RKO (cell line): Measurements from ENCODE around the gene GAP43.
"Not testable (repeated sequence)": the region's sequence is repeated elsewhere in the genome, so short reads cannot be mapped to it uniquely, and the experiment has no call there.

ENCODE experiments used
- DNase-seq: peaks from one replicate; pipeline ENCODE4 v3.0.0-alpha.2; 2016; ENCODE audit warnings: low spot score

GAP43 gene

DNA sequence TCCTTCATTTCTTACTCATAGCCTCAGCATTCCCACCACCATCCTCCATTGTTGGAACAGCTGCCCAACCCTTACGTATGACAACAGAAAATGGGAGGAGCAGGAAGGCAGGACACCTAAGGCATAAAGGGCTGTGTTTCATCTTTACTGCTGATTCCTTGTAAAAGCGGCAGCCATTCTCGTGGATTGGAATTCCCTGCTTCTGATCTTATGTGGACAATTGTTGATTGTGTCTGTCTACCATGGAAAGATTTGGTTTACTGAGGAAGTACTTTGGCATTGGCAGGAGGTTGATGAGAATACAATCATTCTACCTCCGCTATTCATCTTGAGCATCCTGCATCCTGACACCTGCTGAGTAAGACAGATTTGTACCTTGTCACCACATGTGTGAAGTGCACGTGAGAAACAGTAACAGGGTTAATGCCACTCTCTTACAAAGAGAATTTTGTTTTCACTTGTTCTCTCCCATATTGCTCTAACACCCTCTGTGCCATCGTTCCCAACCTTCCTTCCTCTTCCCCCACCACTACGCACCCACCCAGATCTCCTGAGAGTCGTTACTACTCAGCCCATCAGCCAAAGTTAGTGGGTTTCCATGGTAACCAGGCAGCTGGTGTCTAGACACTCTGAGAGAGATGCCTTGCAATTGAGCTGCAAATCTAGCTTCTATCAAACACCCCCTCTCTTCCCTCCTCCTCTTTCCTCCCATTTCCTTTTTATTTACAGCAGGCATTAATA is 75.7 kb downstream of the GAP43 start:
- DNase-seq, result no peak

DNA sequence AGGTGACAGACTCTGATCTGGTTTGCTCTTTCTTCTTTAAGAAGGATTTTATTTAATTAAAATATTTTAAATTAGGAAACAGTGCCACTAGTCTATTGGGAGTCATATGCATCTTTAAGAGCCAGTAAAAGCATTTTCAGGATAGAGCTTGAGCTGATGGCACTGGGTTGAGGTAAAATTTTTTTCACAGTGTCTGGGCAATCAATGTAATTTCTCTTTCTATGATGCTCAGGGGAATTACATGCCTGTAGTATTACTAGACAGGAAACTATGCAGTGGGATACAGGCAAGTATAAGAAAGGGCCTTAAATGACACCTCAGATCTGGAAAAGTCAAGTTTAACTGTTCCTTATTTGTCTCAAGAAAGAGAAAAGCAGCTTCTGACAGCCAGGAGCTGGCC is 76.4 kb downstream of the GAP43 start:
- no peak for DNase-seq

DNA sequence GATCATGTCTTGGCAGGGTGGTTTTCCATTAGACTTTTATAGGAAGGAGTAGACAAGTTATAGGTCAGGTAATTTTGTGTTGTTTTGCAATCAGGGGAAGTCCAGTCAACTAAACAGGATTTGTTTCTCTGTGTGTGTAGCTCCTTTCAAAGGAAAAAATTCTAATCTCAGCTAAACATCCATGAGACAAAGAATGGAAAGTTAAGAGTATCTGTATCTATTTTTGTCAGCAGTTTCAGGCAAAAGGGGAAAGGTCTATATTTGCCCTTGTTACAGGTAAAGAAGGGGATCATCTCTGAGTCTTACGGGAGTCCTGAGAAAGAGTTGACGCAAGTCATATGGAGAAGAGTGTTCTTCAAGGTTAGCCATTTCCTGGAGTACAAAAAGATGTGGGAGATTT is 79.3 kb downstream of the GAP43 start:
- no peak for DNase-seq

DNA sequence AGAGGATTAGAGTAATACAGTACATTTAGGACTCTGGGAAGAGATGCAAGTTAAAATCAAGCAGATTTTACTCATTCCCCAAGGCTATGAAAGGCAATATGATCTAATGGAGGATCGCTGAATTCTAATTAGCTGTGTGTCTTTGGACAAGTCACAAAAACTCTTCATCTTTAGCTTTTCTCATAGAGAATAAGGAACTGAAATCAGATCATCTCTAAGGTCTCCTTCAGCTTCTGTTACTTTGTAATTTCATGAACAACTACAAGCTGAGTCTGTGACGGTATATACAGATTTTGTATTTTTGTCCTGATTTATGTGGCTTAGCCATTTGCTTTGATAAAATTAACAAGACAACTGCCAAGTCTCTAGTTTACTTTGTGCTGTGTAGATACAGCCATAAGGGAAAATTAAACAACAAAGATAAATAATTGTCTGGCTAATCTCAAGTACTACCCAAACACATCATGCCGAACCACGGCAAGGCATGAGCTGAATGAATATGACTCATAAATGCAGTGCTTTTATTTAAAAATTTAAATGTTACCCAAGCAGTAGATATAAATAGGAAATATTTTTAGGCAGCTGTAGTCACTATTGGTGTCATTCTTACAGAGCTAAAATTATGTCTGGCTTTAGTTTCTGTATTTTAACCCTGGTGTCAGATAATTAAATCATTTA is 81.5 kb downstream of the GAP43 start:
- DNase-seq, result no peak

DNA sequence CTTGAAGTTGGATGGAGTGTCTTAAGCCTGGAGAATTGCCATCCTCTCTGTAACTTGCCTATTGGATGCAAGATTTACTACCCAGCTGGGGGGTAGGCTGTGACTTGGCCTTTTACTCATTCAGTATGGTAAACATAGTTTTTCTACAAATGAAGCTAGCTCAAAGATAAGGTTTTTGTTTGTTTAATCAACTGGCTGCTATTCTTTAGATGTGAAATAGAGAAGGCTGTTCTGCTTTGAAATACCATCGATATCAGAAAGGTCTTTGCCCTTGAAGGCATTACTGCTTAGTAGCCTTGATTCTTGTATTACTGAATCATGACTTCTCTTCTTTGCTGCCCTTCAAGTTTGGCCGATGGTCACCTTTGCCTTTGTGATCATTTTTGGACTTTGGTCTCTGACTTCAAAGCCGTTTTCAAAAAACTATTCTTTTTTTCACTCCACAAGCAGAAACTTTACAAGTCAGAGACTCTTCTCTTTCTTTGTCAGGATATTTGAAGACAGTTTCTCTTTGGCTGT is 83.1 kb downstream of the GAP43 start:
- no peak for DNase-seq

DNA sequence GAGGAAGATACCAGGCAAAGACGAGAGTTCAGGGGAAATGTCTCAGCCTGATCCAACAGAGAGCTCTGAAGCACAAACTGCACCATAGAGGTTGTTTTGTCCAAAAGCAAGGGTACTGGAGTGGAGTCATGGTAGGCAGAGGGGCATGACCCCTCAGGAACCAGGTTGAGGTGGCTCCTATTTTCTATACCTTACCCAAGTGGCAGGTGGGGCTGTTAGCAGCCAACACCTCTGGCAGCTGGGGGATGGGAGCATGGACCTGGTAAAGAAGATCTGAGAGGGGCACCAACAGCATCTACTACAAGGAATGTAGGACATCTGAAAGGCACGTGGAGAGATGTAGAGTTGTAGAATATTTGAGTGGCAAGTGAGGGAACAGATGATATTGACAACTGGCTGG is 85.2 kb downstream of the GAP43 start:
- no peak for DNase-seq

DNA sequence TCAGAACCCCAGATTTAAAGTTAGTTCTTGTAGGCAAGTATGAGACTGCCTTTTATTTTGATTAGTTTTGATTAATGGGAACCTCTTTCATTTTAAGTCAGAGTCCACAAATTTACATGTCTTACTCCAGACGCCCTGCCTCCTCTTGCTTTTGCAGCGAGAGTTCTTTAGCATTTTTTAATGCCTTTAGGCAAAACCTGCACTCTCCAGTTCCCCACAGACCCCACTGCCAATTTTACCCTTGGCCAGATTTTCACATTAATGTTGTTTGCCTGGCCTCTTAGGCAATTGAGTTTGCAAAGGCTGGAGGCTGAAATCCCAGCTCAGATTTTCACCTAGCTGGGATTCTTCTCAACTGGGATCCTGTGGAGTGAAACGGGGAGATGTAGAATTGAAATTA is 85.8 kb downstream of the GAP43 start:
- no peak for DNase-seq

DNA sequence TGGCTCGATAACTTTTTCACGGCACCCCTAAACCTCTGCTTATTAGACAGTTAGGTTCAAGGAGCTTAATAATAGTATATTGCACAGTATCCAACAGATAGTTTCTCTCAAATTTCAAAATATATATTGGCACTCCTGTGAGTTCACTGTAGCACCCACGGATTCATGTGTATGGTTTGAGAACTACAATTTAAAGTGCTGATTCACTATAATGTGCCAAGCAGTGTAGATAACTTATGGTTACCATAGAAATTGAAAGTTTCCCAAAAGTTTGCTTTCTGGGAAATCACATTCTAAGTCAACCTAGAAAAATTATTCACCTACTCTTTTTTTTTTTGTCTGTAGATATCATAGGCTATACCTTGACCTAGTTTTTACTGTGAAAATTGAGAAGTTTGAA is 86.6 kb downstream of the GAP43 start:
- no peak for DNase-seq

DNA sequence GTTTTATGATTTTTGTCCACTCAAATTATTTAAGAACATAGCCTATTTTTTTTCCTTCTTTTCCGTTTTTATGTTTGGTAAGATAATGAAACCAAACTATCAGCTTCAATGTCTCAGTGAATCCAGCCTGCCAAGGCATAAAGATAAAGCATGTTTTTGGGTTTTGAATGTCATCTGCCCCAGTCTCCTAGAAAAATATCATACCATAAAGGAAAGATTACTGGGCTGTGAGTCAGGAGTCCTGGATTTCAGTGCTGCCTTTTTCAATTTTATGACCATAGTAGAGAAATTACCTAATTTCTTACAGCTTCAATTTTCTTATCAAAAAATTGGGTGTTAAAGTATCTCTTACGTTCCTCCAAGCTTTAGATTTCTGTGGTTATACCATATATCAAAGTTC is 87.5 kb downstream of the GAP43 start:
- DNase-seq, result no peak

DNA sequence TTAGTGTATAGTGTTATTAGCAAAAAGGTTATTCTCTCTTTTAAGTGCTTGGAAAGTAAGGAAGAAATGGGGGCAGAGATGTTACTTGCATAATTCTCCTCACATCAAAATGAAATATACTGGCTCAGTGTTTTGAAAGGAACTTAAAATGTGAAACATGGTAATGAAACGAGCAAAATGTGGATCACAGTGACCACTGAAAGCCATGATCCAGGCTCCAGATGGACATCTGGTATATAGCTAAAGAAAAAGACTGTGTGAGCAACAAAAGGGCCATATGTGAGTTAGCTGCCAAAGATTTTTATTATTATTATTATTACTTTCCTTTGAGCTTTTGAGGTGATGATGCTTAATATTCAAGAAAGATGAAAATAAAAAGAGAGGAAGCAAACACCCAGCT is 89.6 kb downstream of the GAP43 start:
- no peak for DNase-seq

DNA sequence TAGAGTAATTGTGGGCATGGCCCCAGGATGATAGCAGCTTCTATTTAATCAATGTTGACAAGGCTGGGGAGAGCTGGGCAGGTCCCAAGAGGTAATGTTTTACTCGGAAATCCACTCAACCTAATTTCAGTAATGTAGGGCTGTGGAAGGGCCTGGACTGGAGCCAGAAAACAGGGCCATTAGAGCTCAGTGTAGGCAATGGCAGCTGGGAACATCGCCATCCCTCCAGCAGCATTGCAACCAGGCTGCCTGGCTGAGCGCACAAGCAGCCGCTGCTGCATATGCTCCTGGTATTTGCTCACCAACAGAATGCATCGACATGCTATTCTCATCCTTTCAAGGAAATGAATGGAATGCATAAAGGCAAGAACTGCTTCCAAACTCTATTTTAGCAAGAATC is 90.0 kb downstream of the GAP43 start:
- DNase-seq, result no peak

DNA sequence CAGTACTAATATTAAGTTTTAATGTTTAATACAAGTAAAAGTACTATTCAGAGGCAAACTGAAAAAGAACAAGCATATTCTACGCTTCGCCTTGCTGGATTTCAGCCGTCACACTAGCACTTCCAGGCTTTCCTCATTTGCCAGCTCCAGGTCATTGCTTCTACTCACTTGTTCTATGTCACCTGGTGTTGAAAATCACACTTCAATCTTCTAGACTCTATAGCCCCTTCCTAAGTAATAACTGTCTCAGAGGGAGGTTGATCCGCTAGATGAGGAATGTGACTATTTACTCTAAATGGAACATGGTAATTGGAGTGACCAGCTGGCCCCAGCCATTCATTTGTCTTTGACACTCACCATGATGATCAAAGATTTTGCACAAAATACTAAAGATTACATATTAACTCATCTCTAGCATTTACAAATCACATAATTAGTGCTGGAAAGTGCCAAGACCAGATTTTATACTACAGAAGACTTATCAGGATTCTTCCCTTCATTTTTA is 92.0 kb downstream of the GAP43 start:
- no peak for DNase-seq

DNA sequence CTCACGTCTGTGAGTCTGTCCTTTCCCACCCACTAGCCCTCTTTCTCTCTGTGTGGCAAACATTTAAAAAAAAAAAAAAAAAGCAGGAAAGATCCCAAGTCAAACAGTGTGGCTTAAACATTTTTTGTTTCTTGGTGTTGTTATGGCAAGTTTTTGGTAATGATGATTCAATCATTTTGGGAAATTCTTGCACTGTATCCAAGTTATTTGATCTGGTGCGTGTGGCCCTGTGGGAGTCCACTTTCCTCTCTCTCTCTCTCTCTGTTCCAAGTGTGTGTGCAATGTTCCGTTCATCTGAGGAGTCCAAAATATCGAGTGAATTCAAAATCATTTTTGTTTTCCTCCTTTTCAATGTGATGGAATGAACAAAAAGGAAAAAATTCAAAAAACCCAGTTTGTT is 97.7 kb downstream of the GAP43 start:
- DNase-seq, result no peak

DNA sequence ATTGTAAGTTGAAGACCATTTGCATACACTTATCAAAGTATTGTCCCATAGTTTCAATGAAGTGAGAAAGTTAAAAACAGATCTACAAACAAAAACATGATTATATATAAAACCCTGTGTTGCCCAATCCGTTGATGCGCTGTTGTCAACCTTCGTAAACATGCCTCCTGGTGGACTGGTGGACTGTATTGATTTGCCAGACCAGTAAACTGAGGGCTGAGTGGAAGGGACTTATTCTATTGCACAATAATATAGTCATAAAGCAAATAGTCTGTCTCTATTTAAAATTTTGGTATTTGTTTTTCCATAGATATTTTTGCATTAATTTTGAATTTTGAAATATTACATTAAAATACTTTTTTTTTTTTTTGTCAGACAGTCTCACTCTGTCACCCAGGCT is 102.5 kb downstream of the GAP43 start:
- DNase-seq, result no peak

DNA sequence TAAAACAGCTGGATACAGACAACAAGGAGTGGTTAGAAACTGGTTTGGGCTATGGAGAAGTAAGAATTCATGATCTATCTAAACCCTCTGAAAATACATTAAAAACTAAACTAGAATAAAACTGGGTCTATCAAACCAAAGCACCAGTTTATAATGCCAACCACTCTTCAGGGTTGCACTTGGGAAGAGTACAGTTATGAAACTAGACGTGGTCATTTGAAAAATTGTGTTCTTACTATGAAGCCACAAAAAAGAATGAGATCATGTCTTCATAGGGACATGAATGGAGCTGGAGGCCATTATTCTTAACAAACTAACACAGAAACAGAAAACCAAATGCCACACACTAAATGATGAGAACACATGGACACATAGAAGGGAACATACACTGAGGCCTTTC is 103.8 kb downstream of the GAP43 start:
- DNase-seq, result no peak

DNA sequence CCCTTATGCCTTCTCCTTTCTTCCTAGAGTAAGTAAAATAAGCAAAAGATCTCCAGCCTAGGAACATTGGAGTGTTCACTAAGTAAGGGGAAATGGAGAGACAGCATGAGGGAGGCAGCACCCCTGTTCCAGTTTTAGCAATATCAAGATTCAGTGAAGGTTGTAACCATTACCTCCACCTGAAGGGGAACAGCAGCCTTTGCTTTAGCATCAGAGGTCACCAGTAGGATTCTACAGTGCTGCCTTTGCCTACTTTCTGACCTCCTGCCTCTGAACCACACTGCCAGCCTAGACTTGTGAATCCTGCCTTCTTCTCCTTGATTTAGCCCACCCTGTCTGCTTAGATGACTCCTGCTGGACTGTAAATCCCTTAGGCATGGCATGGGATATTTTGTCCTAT is 104.7 kb downstream of the GAP43 start:
- DNase-seq, result no peak

DNA sequence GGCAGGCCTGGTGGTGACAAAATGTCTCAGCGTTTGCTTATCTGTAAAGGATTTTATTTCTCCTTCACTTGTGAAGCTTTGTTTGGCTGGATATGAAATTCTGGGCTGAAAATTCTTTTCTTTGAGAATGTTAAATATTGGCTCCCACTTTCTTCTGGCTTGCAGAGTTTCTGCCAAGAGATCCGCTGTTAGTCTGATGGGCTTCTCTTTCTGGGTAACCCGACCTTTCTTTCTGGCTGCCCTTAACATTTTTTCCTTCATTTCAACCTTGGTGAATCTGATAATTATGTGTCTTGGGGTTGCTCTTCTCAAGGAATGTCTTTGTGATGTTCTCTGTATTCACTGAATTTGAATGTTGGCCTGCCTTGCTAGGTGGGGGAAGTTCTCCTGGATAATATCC is 113.0 kb downstream of the GAP43 start:
- not testable (repeated sequence) for DNase-seq

DNA sequence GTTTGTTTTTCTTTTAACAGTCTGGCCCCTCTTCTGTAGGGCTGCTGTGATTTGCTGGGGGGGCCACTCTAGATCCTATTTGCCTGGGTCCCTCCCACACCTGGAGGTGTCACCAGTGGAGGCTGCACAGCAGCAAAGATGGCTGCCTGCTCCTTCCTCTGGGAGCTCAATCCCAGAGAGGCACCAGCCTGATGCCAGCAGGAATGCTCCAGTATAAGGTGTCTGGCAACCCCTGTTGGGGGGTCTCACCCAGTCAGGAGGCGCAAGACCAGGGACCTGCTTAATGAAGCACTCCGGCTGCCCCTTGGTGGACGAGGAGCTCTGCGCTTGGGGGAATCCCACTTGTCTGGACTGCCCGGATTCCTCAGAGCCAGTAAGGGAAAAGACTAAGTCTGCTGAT is 118.3 kb downstream of the GAP43 start:
- DNase-seq, result no peak

DNA sequence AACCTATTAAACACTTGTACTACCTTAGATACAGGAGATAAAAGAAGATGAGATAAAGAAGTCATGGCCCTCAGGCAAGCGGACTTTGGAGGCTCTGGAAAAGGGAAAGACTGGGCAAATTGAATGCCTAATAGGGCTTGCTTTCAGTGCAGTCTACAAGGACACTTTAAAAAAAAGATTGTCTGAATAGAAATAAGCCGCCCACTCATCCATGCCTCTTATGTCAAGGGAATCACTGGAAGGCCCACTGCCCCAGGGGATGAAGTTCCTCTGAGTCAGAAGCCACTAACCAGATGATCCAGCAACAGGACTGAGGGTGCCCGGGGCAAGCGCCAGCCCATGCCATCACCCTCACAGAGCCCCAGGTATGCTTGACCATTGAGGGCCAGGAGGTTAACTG is 121.2 kb downstream of the GAP43 start:
- not testable (repeated sequence) for DNase-seq

DNA sequence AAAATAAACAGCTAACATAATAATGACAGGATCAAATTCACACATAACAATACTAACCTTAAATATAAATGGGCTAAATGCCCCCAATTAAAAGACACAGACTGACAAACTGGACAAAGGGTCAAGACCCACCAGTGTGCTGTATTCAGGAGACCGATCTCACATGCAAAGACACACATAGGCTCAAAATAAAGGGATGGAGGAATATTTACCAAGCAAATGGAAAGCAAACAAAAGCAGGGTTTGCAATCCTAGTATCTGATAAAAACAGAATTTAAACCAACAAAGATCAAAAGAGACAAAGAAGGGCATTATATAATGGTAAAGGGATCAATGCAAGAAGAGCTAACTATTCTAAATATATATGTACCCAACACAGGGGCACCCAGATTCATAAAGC is 129.7 kb downstream of the GAP43 start:
- not testable (repeated sequence) for DNase-seq

DNA sequence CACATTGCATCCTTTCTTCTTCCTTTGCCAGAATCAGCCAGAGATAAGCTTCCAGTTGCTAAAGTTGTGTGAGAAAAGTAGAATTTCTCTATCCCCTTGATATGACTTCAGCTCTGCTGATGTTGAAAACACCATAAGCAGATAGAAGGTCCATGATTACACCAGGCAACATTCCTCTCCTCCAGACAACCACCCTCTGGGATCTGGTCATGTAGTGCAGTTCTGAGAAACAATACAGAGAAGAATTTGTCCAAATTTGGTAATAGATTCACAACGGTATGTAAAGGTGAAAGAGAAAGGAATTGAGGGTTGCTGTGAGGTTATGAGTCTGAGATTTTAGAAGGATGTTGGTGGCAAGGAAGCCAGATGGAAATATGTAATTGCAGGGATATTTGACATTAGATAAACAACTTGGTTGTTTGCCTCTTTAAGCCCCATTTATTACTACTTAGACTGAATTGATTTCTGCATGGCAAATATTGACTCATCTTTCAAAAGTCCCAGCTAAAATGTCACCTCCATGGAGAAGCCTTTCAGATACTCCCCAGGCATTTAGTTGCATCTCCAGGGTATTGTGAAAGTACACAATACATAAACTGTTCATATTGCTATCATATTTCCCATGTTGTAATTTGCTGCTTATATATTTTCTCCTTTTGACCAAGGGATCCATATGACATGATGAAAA is 134.9 kb downstream of the GAP43 start:
- no peak for DNase-seq

DNA sequence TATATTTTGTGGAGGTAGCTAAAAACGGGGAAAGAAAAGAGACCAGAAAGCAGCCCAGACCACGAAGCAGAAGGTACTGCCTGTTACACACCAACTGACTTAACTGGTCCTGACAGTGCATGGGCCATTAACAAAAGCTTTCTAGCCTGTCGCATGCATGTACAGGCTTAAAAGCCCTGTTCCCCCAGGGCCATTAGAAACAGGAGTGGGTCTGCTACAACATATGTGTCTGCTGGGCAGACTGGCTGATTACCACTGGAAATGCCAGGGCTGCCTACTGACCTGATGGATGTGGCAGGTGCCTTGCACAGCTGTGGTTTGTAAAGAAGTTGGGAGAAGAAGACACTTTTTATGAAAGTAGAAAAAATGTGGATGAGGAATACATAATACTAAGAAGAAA is 137.4 kb downstream of the GAP43 start:
- no peak for DNase-seq

DNA sequence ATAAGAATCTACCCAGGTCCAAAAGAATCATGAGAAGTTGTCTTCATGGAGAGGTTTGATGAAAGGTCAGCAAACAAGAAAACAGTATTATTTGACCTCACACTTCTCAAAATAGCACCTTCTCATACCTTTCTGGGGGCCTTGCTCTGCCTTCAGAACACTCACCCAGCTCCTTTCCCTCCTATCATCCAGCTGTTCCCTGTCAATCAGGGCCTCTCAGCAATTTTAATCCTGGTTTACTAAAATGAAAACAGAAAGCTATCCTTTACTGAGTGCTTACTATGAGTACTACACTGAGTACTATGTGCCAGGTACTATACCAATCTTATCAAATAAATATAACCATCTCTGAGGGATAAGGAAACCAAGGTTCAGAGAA is 138.6 kb downstream of the GAP43 start:
- no peak for DNase-seq
